Measurements from ENCODE around the gene RPTOR.

Gene RPTOR

GRCh38 chr17:80923211-80924110 is 378.8 kb downstream of the RPTOR start:
- Histone ChIP-seq H3K36me3 (ENCODE audit: control insufficient read depth in 2 of 2, insufficient read depth in 1 of 2, low read length in 2 of 2) (peaks cover 4 to 66% of the 10 kb centered on the region in 2 experiments; a peak in 2 of 3 replicates), H3K4me1 (ENCODE audit: control insufficient read depth, insufficient read depth, low read length) (no peaks in the 10 kb centered on the region), H3K4me3 (ENCODE audit: low read depth, low read length) (no peak overlapping the region), H3K27ac (ENCODE audit: extremely low read depth, low read depth, low read length) (no peak overlapping the region), H3K9me3 (ENCODE audit: control insufficient read depth, insufficient read depth, low read depth, low read length) (no peaks in the 10 kb centered on the region)
- TF ChIP-seq KLF1 (tag by site-specific recombination; IDR thresholded peaks at IDR 0.05): peak; percentile 85
- no peak for TF ChIP-seq BCL11B (tag by site-specific recombination; IDR thresholded peaks at IDR 0.05; ENCODE audit: low read depth)
- POLR2A ChIA-PET: no interaction called here
- CTCF ChIA-PET: interaction anchor here (0.5 kb wide), 1 partner anchor 528 kb away, joined by 4 read pairs; no protein-coding TSS in a partner anchor

DNA sequence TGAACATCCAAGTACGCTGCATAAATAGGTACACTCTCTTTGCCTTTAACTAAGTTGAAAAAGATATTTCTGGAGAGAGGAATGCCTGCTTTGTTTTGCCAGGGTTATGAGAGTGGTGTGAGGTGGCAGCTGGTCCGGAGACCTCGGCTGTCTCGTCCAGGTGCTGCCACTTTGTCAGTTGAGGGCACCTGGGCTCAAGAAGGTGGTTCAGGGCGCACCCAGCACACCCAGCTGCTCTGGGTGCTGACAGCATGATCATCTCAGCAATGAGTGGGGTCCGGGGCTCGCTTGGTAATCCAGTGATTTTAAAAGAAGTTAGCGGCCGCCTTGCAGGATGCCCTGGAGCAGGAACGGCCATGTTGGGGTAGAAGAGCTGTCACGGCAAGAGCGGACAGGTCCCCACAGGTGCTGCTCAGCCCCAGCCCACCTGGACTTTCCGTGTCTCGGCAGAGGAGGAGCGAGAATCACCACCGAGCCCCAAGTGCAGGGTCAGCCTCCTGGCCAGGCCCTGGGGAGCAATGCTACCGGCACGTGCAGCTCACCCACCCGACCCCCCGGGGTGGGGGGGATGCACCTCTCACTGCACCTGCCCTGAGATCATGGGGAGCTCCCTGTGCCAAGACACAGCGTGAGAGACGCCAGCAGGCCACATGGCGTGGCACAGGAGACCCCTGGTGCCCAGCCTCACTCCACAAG is 379.6 kb downstream of the RPTOR start:
- no peak for TF ChIP-seq ZNF404 (tag by site-specific recombination; IDR thresholded peaks at IDR 0.05)
- H3K27ac ChIP-seq (ENCODE audit: extremely low read depth, low read depth, low read length): no peak overlapping the region
- H3K4me3 ChIP-seq (ENCODE audit: low read depth, low read length): no peak overlapping the region
- CTCF ChIA-PET: interaction anchor here (0.6 to 0.8 kb wide), 2 partner anchors 25 to 326 kb away, joined by 3 to 4 read pairs; no protein-coding TSS in a partner anchor
- POLR2A ChIA-PET: no interaction called here
- H3K9me3 ChIP-seq (ENCODE audit: control insufficient read depth, insufficient read depth, low read depth, low read length): no peaks in the 10 kb centered on the region
- H3K36me3 ChIP-seq (ENCODE audit: control insufficient read depth in 2 of 2, insufficient read depth in 1 of 2, low read length in 2 of 2): peaks cover 4 to 60% of the 10 kb centered on the region in 2 experiments; a peak in 2 of 3 replicates
- no peaks in the 10 kb centered on the region for H3K4me1 ChIP-seq (ENCODE audit: control insufficient read depth, insufficient read depth, low read length)

- ChIA-PET CTCF (interaction anchor here (0.6 to 0.8 kb wide), 2 partner anchors 26 to 327 kb away, joined by 3 to 4 read pairs; no protein-coding TSS in a partner anchor), POLR2A (no interaction called here)
- no peaks in the 10 kb centered on the region for H3K4me1 ChIP-seq (ENCODE audit: control insufficient read depth, insufficient read depth, low read length)
- H3K27ac ChIP-seq (ENCODE audit: extremely low read depth, low read depth, low read length): no peak overlapping the region
- H3K9me3 ChIP-seq (ENCODE audit: control insufficient read depth, insufficient read depth, low read depth, low read length): no peaks in the 10 kb centered on the region
- H3K36me3 ChIP-seq (ENCODE audit: control insufficient read depth in 2 of 2, insufficient read depth in 1 of 2, low read length in 2 of 2): peaks cover 4 to 57% of the 10 kb centered on the region in 2 experiments
- H3K4me3 ChIP-seq (ENCODE audit: low read depth, low read length): no peak overlapping the region
- TF ChIP-seq ZBTB20 (tag by site-specific recombination; IDR thresholded peaks at IDR 0.05) (no peak), ZBTB17 (tag by site-specific recombination; IDR thresholded peaks at IDR 0.05) (no peak), EGR2 (tag by site-specific recombination; IDR thresholded peaks at IDR 0.05; ENCODE audit: low read depth) (no peak), ZBTB26 (tag by site-specific recombination; optimal IDR thresholded peaks at IDR 0.05) (no peak), ZNF747 (tag by site-specific recombination; IDR thresholded peaks at IDR 0.05) (no peak), ZNF16 (tag by site-specific recombination; IDR thresholded peaks at IDR 0.05; ENCODE audit: low read depth) (no peak), GLIS2 (tag by site-specific recombination; IDR thresholded peaks at IDR 0.05) (no peak), KLF10 (tag by site-specific recombination; IDR thresholded peaks at IDR 0.05) (no peak), ZNF549 (tag by site-specific recombination; IDR thresholded peaks at IDR 0.05) (no peak), ZSCAN18 (tag by site-specific recombination; IDR thresholded peaks at IDR 0.05) (no peak)
- TF ChIP-seq, protein P1, sequence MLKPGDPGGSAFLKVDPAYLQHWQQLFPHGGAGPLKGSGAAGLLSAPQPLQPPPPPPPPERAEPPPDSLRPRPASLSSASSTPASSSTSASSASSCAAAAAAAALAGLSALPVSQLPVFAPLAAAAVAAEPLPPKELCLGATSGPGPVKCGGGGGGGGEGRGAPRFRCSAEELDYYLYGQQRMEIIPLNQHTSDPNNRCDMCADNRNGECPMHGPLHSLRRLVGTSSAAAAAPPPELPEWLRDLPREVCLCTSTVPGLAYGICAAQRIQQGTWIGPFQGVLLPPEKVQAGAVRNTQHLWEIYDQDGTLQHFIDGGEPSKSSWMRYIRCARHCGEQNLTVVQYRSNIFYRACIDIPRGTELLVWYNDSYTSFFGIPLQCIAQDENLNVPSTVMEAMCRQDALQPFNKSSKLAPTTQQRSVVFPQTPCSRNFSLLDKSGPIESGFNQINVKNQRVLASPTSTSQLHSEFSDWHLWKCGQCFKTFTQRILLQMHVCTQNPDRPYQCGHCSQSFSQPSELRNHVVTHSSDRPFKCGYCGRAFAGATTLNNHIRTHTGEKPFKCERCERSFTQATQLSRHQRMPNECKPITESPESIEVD (tag by site-specific recombination; IDR thresholded peaks at IDR 0.05): no peak
Measured at GRCh38 chr17:80924807-80925610, 380.4 kb downstream of the RPTOR start.
